EL (cell line): ENCODE results near the gene DAPK2.

Experiments
- DNase-seq: peaks from one replicate; pipeline ENCODE4 v3.0.0-alpha.2; 2016

DAPK2 gene

GRCh38 chr15:63939531-63940130 lies 106.7 kb downstream of the DAPK2 start:
- peak; percentile 71 for DNase-seq

- peak; percentile 30 for DNase-seq
Observed at GRCh38 chr15:63938486-63939061, 107.7 kb downstream of the DAPK2 start.

DNA sequence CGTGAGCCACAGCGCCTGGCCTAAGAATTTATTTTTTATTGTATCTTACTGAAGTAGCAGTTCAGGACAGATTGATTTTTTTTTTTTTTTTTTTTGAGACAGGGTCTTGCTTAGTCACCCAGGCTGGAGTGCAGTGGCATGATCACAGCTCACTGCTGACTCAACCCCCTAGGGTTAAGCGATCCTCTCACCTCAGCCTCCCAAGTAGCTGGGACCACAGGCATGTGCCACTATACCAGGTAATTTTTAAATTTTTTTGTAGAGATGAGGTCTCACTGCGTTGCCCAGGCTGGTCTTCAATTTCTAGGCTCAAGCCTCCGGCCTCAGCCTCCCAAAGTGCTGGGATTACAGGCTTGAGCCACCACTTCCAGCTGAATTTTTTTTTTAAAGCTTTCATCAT lies 112.8 kb downstream of the DAPK2 start:
- peak; percentile 60 for DNase-seq

DNA sequence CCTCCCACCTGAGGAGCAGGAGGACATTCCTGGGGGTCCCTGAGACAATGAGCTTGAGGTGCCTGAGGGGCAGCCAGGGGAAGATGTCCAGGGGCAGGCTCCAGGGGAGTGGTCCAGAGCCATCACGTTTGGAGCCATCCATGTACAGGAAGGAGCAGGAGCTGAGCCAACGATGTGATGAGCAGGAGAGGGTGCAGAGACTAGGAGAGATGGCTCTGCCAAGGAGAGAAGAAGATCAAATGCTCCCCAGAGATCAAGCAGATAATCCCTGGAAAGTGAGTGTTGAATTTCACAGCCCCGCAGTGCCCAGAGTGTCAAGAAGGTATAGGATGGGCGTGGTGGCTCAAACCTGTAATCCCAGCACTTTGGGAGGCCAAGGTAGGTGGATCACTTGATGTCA lies 114.7 kb downstream of the DAPK2 start:
- DNase-seq: no peak

DNA sequence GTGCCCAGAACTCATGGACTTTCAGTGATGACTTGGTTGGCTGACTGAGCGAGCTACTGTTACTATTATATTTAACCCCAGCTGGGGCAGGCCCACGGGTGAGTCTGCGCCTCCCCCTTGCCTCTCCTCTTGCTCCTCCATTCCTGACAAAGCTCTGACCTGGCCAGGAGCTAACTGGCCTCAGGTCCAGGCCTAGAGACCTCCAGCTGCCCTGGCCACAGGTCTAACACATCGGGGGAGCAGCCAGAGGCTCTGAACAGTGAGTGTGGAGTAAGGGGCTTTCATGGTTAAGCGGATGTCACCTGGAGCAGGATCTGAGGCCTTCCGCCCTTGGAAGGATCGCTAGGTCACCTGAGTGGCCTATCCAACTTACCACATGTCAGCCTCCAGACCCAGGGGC lies 116.3 kb downstream of the DAPK2 start:
- no peak for DNase-seq

DNA sequence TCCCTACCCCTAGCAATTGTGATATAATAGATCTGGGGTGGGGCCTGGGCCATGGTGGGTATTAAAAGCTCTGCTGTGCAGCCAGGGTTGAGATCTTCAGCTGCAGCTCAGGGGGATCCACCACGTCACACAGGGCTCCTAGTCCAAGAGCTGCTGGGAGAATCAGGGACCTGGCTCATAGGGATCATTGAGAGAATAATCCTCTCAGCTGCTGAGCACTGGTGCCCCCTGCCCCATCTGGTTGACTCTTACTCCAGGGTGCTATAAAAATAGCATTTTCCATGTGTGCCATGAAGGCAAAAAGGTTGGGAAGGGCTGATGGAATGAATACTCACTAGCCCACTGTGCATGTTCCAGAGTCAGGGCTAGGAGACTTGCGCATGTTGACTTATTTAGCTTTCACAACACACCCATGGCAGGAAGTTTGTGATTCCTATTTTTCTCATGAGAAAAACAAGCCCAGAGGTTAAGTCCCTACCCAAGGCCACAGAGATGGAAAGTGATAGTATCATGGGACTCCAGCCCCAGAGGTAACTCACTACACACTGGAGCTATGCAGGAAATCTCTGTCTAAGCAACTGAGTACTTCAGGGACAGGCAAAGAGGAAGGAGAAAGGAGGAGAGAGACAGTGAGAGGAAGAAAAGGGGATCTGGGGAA lies 118.0 kb downstream of the DAPK2 start:
- DNase-seq: no peak

DNA sequence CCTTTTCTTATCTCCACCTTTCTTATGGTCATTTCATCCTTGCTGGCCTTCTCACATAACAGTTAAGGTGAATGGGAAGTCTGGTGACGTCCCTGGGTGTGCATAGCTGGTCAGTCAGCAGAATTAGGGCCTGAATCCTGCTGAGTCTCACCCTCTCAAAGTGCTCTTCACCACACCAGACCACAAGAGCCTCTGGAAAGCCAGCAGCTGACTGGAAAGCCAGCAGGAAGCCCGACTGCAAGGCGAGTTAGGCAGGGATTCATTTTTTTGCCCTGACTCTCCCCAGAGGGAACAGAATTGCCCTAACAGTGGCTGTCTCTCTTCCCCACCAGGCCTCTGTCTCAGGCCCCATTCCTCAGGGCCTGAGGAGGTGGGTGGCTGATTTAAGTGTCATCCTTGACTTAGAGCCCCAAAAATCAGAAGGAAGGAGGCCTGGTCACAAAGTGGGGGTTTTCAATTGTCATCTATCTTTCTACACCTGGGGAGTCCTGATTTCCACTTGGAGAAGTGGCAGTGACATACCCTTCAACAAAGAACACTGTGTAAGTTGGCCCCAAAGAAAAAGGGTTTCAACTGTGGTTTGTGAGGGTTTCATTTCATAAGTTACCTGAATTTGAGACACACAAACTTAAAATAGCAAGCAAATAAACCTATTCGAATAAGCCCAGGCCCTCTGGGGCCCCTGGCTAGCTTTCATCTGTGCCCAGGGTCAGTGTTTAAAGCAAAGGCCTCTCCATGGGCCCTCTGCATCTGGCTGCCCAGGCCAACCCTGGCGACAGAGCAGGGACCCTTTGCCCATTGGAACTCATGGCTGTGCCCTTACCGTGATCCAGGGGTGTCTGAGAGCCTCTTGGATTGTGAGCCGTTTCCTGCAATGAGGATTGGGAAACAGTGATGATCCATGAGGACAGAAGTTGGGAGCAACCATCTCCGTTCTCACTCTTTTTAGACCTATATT lies 122.0 kb downstream of the DAPK2 start:
- no peak for DNase-seq

DNA sequence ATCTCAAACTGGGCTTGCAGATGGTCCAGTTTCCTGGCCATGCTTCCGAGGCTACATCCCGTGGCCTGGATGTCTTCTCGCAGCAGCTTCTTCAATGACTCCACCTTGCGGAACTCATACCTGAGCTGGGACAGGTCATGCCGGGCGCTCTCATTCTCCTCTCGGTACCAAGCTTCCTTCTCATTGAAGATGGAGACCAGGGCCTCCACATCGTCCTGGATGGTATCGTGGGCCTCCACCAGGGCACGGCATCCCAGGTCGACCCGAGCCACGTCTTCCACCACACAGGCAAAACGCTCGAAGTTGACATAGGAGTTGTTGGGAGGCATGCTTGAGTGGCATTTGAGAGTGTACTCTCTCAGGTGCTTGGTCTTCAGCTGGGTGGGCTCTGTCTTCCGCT lies 123.4 kb downstream of the DAPK2 start:
- no peak for DNase-seq

DNA sequence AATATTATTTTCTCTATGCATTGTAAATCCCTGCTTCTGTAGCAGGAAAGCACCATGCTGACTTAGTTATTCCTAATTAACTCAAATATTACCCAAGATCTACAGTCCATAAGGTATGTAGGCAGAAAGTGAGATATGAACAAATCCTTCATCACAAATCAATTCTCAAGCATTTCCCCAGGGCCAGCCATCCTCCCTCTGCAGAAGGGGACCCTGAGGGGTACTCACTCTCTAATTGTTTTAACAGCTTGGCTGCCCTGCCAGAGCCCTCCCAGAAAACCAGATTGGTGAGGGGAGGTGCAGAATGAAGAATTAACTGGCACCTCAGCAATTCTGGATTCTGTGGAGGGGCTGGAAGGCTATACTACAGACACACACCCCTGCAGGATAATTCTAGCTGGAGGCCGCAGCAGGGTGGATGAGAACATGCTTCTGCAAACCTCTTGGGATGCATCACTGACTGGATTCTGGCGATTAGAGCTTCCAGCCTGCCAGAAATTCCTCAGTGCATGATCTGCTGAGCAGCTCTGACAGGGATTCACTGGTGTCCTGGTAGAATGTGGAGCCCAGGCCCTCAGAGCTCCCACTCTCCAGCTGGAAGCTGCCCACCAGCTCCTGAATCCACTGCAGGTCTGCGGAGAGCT lies 123.9 kb downstream of the DAPK2 start:
- DNase-seq: no peak

- DNase-seq: no peak
Observed at GRCh38 chr15:63920504-63921175, 125.6 kb downstream of the DAPK2 start.

- no peak for DNase-seq
Observed at GRCh38 chr15:63918901-63919348, 127.4 kb downstream of the DAPK2 start.

GRCh38 chr15:63918317-63918672 lies 128.0 kb downstream of the DAPK2 start:
- DNase-seq: no peak

DNA sequence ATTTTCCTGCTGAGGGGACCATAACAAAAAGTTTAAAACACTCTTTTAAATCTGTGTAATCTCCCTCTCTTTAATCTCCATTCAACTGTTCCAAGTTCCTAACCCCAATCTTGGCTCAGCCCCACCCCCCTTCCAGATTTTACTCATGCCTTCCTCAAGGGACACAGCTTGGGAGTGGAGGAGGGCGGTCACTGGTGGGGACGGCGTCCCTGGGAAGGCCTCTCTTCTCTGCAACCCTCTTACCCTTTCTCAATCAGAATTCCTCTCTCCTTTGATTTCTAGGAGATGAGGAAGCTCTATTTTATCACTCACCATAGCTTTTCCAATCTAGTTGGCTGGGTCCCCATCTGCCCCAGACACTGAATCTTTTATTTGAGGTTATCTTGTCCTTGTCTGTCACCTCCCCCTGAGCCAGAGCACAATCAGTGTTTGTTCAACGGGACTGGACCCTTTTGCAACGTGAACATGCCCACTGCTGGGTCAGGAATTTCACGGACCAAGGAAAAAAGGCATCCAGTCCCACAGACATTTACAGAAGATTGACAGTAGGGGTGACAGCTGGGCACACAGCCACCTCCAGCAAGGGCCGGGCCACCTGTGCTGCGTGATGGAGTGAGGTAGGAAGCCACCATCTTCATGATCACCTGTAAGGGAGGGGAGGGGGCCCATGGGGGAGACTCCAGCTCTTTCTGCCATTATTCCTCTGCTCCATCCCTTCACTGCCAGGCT lies 128.5 kb downstream of the DAPK2 start:
- no peak for DNase-seq

GRCh38 chr15:63915873-63916771 lies 130.2 kb downstream of the DAPK2 start:
- DNase-seq: peak; percentile 44

- DNase-seq: no peak
Observed at GRCh38 chr15:63915209-63915872, 130.9 kb downstream of the DAPK2 start.

DNA sequence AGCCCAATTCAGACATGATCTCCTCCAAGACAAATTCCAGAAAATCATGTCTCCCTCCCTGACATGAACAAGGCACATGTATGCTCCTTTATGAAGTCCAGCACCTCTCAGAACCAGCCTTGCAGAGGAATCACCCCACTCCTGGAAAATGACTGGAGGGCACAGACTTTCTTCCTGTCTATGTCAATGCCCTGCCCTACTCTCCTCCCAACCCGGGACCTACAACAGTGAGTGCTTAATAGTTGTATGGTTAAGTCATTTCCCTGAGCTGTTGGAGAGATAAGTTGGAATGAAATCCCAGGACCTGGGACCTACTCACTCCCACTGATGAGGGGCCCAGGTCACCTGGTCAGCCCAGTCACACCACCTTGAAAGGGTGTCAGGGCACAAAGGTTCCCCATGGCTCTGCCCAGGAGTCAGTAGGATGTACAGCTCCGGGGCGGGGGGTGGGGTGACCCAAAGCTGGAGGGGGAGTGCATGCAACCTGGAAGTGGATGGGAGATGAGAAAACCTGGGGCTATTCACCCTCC lies 132.4 kb downstream of the DAPK2 start:
- peak; percentile 58 for DNase-seq

GRCh38 chr15:63913336-63913735 lies 132.9 kb downstream of the DAPK2 start:
- no peak for DNase-seq

- no peak for DNase-seq
Observed at GRCh38 chr15:63912061-63912615, 134.1 kb downstream of the DAPK2 start.

DNA sequence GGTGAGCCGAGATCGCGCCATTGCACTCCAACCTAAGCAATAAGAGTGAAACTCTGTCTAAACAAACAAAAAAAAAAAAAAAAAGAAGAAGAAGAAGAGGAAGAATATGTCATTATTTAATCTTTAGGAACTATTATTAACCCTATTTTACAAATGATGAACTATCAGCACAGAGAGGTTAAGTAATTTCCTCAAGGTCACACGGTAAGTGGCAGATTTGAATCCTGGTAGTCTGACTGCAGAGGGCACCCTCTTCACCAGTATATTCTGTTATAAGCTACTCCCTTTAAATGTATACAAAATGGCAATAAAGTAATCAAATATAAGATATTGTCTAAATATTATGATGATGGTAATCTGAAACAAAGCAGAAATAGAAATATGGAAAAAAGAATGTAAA lies 135.1 kb downstream of the DAPK2 start:
- DNase-seq: no peak
